Stromal cell of bone marrow (primary cell): ENCODE measurements around the gene RSPH10B2.
A peak's percentile ranks its signal among the peaks of the same experiment; 100 is the strongest.
"Not testable (repeated sequence)": the region's sequence is repeated elsewhere in the genome, so short reads cannot be mapped to it uniquely, and the experiment has no call there.

Source experiments
- DNase-seq: peaks from one replicate; pipeline ENCODE4 v3.0.0-alpha.2; 2012; ENCODE audit warnings: low read depth

RSPH10B2 gene

DNA sequence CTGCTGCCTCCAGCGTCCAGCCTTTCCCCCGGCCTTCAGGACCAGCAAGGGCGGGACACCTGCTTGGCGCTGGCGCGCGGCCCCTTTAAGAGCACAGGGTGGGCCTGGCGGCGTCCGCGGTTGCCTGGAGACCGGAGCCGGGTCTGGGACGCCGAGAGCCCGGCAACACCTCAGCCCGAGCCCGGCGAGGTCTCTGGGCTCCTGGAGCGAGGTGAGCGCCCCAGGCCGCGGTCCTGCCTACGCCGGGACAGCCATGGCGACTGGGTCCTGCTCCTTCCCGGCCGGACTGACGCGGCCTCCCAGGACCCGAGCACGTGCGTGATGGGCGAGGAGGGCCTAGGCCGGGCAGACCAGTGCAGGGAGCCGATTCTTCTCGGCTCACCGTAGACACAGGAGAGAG is at the start of gene RSPH10B2:
Gene RSPH10B2, plus strand, starts transcription at position 140 of the 400 bp plus-strand sequence. CDS start 3,575 bp downstream, outside the sequence.
- not testable (repeated sequence) for DNase-seq

DNA sequence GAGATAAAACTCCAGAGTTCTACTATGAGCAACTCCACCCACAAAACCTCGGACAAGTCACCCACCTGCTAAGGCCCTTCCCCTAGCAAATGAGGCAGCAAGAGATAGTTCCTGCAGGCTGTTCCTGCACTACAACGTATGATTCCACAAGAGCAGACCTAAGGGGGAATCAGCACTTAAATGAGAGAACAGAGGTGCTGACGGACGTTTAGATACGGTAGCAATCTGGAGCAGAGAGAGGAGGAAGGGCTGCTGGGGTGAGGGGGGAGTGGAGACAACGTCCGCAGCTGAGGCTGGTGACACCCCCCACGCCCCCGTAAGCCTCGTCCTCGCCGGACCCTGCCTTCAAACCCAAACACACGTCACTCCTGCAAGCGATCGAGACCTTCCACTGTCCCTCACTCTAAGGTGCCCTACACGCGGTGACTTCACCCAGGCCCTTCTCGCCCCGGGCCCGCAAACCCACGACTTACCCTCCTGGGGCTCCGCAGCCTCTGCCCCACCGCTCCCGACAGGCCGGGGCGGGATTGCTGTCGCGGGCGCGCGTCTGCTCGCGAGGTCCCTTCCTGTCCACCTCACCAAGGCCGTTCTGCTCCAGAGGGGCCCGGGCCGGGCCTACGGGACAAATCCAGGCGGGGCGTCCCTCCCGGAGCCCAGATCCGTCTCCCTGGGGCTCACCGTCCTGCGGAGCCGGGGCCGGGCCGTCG is 47.8 kb upstream of the RSPH10B2 start:
- DNase-seq: no peak

DNA sequence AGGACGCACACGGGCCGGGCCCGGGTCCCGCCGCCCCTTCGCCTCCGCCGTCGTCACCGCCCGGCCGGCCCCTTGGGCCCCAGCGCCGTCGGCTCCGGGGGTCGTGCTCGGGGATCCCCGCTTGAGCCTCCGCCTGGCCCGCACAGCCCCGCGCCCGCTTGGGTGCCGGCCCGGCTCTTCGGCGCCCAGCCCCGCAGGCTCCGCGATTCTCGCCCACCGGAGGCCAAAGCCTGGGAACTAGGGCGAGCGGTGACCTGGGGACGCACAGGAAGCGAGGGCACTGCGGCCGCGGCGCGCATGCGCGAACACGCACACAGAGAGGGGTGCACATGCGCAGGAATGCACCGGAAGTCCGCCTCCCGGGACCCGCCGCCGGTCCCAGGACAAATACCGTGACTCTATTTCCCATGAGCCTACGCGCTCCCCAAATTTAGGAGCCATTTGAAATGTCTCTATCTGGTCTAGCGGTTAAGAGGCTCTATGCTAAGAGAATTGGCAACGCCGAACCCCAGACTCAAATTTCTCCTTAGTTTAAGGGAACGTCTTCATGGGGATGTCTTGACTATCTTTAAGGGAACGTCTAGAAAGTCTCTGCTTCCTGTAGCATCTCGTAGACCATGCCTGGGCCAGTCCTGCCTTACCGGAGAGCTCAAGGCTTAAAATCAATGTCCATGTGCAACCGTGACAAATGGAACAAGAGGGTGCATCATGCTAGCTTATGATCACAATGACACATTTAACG is 47.1 kb upstream of the RSPH10B2 start, which contains the start of gene ZNF12:
Gene ZNF12, minus strand, starts transcription at position 282 of the 742 bp plus-strand sequence. CDS start 1,774 bp downstream, outside the sequence.
- DNase-seq: peak; percentile 84

DNA sequence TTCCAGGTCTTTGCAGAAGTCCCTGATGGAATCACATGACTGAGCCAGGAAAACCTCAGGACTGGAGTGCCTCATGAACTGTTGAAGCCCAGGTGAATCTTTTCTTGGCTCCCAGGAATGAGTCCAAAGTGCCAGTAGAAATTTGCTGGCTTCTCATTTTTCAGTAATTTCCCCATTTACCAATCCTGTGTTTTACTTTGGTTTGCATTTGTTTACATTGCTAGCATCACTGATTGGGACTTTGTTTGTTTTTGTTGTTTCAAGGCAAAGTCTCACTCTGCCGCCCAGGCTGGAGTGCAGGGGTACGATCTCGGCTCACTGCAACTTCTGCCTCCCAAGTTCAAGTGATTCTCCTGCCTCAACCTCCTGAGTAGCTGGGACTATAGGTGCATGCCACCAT is 45.6 kb upstream of the RSPH10B2 start:
- no peak for DNase-seq

DNA sequence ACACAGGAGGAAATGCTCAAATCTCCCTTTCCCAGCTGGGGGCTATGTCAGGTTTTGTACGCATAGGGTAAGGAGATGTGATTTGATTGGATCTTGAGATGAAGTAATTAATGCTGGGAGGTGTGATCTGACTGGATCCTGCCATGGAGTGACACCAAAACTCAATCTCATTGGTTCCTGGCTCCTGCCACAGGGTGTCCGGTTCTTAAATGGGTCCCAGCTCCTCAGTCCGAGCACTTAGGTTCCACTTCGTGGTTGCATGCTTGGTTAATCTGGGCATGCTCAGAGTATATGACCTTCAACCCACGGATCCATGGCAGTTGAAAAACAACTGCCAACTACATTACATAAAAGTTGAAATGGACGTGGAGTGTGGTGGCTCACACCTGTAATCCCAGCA is 44.1 kb upstream of the RSPH10B2 start:
- no peak for DNase-seq

DNA sequence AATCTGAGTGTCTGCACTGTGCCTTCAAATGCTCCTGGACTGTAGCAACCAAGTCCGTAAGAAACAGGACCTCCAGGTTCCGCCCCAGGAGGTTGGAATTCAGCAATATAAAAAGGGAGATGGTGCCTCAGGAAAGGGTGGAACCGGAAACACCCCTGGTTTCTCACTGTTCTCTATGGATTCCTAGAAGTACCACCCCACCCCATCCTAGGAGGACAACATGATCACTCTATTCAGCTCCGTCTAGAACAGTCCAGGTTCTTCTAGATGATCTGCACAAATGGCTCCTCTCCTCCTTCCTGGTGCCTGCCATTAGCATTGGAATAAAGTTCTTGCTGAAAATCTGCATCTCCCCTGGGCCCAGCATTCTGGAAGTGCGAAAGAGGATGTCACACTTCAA is 39.5 kb upstream of the RSPH10B2 start:
- no peak for DNase-seq

DNA sequence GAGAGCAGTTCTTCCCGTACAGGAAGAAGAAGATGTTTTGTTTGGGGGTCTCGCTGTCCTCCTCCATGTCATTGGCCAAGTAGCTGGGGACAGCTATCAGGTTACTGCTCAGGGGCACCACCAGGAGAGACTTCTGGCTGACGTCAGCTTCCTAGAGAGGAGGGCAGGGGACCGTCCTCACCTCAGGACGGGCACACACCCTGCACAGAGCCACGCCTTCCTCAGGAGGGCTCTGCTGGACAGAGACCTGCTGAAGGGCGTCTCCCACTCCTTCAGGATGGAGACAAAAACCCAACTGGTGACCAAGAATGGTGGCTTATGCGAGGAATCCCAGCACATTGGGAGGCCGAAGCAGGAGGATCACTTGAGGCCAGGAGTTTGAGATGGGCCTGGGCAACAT is 38.0 kb upstream of the RSPH10B2 start:
- DNase-seq: not testable (repeated sequence)

DNA sequence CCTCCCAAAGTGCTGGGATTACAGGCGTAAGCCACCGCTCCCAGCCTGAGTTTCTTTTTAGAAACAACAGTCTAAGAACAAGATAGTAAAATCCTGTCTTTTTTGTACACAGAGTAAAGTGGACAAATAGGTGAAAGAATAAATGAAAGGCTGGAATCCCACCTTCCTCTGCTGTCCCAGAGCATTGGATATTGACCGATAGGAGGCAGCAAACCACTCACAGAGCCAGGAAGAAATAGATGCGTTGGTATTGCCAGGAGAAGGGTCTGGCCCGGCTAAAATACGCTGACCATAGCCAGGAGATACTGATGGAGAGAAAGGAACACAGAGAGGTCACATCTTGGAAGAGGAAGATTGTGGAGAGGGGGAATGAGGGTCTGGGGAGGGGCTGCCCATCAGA is 35.8 kb upstream of the RSPH10B2 start:
- no peak for DNase-seq

DNA sequence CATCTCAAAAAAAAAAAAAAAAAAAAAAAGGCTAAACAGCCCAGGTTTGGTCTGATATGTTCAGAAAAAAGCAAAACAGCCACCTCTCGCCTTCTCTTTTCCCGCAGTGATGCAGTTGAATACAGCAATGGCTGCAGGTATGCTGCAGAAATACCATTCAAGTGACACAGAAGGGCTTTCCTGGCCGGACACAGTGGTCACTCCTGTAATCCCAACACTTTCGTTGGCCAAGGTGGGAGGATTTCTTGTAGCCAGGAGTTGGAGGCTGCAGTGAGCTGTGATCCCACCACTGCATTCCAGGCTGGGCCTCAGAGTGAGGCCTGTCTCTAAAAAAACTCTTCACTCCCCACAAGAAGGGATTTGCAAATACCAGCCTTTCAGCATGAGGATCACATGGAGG is 29.6 kb upstream of the RSPH10B2 start:
- DNase-seq: not testable (repeated sequence)

DNA sequence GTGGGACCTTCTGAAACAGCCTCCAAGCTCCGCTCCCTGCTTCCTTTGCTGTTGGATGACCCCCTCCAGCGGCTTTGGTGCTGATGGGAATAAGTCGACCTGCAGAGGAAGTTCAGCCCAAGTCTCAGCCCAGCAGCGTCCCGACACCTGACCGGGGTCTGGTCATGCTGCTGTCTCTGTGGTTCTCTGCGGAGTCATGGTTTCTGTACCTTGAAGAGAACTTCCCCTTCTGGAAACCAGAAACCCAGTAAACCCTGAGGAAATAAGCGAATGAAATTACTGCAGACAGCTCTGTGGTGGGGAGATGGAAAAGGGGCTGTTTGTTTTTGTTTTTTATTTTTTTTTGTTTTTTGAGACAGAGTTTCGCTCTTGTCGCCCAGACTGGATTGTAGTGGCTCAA is 28.9 kb upstream of the RSPH10B2 start:
- DNase-seq: no peak

DNA sequence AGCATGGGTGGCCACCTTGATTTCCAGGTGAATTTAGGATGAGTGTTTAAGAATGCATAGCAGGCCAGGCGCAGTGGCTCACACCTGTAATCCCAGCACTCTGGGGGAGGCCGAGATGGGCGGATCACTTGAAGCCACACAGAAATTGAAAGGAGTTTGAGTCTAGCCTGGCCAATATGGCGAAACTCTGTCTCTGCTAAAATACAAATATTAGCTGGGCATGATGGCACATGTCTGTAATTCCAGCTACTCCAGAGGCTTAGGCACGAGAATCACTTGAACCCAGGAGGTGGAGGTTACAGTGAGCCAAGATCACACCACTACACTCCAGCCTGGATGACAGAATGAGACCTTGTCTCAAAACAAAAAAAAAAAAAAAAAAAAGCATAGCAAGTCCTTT is 27.6 kb upstream of the RSPH10B2 start:
- not testable (repeated sequence) for DNase-seq

DNA sequence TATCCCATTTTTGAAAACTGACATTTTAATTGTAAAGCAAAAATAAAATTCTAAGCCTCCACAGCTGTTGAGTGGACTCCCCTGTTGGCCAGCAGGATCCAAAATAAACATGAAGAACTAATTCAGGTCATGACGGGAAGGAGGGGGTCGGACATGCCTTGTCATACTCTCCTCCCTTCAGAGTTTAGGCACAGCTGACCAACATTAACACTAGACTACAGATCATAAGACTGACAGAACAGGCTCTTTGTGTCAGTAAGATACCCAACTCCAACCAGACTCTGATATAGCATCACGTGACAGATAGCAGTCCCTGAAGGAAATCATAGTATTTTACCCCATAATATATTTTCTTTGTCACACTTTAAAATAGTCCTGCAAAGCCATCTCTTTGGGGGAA is 26.2 kb upstream of the RSPH10B2 start:
- no peak for DNase-seq

DNA sequence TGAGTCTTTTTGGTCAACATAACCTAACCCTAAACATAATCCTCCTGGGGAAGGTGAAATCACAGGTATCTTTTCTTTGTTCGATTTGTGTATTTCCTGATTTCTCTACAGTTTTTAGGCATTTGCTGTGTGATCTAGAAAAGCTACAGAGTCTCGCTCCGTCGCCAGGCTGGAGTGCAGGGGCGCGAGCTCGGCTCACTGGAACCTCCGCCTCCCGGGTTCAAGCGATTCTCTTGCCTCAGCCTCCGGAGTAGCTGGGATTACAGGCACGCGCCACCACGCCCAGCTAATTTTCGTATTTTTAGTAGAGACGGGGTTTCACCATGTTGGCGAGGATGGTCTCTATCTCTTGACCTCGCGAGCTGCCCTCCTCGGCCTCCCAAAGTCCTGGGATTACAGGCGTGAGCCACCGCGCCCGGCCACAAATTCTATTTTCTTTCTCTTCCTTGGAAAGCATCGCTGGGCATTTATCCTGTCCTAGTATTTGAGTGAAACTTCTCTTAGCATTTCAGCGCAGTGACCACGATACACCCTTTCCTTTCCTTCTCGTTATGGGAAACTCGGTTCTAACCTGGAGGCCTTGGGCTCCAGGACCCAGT is 24.9 kb upstream of the RSPH10B2 start:
- not testable (repeated sequence) for DNase-seq

DNA sequence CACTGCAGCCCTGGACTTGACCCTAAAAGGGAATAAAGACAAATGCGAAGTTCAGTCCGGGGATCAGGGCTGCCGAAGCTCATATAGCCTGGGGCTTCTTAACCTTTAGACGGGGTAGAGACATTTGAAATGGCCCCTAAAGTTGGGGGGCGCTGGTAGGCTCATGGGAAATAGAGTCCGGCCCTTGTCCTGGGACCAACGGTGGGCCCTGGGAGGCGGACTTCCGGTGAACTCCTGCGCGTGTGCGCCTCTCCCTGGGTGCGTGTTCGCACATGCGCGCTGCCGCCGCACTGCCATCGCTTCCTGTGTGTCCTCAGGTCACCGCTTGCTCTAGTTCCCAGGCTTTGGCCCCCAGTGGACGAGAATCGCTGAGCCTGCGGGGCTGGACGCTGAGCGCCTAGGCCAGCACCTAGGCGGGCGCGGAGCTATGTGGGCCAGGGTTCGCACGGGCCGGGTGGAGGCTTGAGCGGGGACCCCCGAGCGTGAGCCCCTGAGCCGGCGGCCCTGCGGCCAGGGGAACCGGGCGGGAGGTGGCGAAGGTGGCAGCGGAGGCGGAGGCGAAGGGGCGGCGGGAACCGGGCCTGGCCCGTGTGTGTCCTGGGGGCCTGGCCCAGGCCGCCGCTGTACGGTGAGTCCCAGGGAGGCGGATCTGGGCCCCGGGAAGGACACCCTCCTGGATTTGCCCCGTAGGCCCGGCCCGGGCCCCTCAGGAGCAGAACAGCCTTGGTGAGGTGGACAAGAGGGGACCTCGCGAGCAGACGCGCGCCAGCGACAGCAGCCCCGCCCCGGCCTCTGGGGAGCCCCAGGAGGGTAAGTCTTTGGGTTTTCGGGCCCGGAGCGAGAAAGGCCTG is 24.2 kb upstream of the RSPH10B2 start:
- peak; percentile 79 for DNase-seq

DNA sequence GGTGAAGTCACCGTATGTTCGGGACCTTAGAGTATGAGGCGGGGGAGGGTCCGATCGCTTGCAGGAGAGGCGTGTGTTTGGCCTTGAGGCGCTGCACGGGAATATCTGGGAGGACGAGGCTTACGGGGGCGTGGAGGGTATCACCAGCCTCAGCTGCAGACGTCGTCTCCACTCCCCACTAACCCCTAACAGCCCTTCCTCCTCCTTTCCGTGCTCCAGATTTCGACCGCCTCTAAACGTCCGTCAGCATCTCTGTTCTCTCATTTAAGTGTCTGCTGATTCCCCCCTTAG is 23.6 kb upstream of the RSPH10B2 start:
- DNase-seq: no peak

DNA sequence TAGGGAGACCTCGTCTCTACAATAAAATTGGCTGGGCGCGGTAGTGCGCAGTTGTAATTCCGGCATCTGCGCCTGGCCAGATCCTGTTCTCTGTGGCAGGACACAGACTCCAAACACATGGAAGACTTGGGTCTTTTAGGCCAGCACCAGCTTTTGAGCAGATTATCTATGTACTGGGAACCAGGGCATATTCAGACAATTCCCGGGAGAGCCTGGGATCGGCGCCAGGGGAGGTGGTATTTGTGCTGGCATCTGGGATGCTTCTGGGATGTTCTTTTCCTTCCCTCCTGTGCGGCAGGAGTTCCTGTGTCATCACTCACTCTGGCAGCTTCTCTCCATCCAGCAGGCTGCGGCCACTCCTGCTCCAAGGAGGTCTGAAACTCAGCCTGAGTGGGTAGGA is 15.5 kb upstream of the RSPH10B2 start:
- not testable (repeated sequence) for DNase-seq

DNA sequence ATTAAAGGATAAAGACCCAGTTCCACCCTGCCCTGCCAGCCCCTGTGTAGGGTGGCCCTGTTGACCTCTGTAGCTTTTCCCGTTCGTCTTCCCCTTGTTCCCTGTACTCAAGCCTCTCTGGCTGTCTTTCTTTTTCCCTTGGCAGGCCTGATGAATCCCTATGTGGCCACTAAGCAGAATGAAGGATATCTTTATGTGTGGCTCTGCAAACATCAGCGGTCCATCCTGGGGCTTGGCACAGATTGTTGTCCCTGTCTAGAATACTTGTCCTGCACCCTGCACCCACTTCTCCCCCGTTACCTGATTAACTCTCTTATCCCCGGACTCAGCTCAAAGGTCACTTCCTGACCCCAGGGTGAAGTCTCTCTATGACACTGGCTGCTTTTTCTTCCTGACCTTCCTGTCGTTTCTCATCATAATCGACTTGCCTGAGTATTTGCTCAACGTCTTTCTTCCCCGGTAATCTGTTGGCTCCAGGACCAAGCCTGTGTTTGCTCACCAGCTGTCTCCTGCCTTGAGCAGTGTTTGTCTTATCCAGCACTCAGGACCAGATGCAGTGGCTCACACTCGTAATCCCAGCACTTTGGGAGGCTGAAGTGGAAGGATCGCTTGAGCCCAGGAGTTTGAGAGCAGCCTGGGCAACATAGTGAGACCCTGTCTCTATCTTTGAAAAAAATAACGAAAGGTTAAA is 9.3 kb upstream of the RSPH10B2 start:
- DNase-seq: not testable (repeated sequence)

DNA sequence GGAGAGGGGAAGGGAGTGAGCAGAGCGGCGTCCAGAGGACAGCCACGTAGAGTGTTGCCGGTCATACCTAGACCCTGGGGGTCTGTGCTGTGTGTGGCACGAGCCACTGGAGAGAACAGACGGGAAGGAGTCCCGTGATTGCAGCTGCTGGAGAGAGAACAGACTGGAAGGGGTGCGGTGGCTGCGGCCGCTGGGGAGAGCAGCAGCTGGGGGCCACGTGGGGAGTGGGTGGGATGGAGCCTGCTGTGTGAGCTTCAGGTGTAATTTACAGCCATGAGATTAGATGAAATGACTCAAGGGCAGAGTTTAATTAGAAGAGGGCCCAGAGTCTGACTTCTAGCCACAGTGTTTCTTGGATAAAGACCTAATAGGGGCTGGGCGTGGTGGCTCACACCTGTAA is 4.6 kb upstream of the RSPH10B2 start:
- DNase-seq: not testable (repeated sequence)

DNA sequence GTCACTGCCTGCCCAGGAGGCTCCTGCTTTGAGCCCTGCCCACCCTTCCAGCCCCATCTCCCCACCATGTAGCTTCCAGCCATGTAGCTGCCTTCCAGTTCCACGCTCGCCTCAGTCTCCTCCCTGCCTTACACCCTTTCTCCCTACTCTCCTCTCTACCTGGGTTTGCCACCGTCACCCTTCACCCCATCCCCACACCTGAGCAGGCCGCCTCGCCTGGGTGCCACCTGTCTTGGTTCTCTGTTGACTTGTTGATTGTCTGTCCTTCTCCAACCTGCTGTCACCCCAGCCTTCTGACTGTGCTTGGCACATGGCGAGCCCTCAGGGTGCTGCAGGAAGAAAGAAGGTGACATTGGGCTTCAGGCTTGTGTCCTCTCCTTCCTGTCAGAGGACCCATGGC is 3.7 kb upstream of the RSPH10B2 start:
- not testable (repeated sequence) for DNase-seq

DNA sequence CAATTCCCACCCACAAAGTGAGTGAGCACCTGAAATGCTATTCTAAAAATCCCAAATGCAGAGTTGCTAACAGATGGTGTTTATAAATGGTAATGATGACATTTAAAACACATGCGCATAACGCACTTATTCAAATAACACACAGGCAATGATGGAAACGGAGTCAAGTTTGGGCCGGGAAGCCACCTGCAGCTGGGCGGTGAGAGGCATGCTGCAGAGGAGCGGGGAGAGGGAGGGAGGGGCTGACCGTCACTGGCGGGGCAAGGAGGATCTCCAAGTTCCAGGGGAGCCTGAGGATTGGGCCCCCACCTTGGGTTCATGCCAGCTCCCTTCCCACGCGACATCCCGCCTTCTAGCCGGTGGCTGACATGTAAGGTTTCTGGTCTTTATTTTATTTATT is 7.3 kb downstream of the RSPH10B2 start:
- DNase-seq: not testable (repeated sequence)

DNA sequence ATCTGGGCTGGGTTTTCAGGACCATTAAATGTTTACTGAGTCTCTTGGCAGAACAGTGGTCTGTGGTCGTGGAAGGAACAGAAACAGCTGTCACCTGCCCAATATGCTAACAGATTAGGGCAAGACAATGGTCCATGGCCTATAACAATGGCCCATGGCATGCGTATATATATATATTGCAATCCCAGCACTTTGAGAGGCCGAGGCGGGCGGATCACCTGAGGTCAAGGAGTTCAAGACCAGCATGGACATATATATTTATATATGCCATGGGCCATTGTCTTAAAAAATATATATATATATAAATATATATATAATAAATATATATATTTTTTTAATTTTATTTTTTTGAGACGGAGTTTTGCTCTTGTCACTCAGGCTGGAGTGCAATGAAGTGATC is 27.7 kb downstream of the RSPH10B2 start:
- not testable (repeated sequence) for DNase-seq

DNA sequence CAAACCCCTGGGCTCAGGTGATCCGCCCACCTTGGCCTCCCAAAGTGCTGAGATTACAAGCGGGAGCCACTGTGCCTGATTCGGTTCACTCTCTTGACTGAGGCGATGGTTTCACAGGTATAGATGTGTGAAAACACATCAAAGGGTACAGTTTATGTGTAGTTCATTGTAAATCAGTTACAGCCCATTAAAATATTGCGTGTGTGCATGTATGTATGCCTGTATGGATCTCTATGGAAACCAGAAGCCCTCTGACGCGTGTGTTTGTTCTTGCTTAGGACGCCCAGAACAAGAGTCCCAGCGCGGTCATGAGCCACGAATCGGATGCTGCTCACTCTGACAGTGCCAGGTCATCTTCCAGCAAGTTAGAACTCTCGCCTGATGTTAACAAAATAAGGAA is 35.5 kb downstream of the RSPH10B2 start:
- DNase-seq: not testable (repeated sequence)
